GM21381 (cell line): ENCODE results near the gene FRRS1L.
A peak's percentile ranks its signal among the peaks of the same experiment; 100 is the strongest.
"Not testable (repeated sequence)": the region's sequence is repeated elsewhere in the genome, so short reads cannot be mapped to it uniquely, and the experiment has no call there.

Experiments
- ATAC-seq: cut with Tn5 transposase; IDR thresholded peaks from one replicate; pipeline ENCODE4 v1.9.1; 2021; ENCODE audit warnings: mild to moderate bottlenecking, moderate library complexity; ENCODE audit not compliant: unreplicated experiment

The FRRS1L gene

GRCh38 chr9:109134167-109134578 is 32.9 kb downstream of the FRRS1L start:
- no peak for ATAC-seq

- ATAC-seq: no peak
Observed at GRCh38 chr9:109133533-109133932, 33.5 kb downstream of the FRRS1L start.

GRCh38 chr9:109132567-109133021 is 34.5 kb downstream of the FRRS1L start:
- no peak for ATAC-seq

DNA sequence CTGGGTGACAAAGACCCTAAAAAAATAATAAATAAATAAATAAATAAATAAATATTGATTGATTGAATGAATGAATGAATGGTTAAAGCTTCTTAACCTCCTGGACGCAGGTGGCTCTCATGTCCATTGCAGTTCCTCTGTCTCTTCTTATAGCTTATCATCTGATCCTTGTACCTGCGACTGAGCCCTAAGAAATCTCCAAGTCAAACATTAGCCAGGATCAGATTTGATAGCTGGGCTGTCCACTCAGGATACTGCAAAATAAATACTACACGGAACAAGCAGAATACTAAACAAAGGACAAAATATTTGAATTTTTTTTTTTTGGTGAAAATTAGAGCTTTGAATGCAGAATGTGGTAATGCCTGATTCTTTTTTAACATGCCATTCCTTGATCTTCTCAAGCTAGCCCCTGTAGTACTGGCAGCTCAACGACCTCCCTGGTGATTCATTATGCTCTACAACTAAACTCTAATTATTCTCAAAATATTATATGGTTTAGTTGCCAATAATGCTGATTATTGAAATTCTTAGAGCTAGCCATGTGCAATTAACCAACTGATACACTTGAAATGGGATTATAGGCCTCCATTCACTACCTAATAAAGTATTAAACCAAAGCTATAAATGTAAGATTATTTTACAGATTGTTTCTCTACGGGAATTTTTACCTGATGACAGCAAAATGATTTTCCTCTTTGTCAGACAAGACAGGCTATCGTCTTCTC is 37.4 kb downstream of the FRRS1L start:
- no peak for ATAC-seq

DNA sequence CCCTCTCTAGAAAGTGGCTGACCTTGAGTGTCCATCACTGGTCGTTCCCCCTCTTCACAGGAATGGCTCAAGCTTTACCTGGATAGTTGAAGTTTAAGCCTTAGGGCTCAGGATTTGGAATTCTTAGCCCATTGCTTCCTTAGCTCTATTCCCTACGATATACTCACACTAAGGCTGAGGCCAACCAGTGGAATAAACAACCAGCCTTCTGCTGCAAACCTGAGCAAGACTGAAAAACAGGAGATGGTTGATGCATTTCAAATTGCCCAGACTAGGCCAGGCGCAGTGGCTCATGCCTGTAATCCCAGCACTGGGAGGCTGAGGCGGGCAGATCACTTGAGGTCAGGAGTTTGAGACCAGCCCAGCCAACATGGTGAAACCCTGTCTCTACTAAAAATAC is 40.4 kb downstream of the FRRS1L start:
- not testable (repeated sequence) for ATAC-seq

DNA sequence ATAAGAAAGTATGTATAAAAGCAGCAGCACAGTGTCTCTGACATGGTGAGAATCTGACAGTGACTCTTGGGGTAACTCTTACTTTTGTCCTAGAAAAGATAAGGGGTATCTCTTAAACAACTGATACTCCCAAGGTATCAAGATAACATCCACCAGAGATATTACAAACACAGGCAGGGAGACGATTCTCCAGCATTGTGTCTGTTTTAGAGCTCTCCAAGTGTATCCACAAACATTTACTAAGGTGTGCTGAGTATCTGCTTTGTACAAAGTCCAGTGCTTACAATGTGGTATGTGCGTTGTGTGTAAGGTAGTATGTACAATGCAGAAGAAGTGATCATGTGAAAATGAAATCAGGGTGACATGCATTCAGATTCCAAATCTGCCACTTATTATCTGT is 42.9 kb downstream of the FRRS1L start:
- no peak for ATAC-seq

DNA sequence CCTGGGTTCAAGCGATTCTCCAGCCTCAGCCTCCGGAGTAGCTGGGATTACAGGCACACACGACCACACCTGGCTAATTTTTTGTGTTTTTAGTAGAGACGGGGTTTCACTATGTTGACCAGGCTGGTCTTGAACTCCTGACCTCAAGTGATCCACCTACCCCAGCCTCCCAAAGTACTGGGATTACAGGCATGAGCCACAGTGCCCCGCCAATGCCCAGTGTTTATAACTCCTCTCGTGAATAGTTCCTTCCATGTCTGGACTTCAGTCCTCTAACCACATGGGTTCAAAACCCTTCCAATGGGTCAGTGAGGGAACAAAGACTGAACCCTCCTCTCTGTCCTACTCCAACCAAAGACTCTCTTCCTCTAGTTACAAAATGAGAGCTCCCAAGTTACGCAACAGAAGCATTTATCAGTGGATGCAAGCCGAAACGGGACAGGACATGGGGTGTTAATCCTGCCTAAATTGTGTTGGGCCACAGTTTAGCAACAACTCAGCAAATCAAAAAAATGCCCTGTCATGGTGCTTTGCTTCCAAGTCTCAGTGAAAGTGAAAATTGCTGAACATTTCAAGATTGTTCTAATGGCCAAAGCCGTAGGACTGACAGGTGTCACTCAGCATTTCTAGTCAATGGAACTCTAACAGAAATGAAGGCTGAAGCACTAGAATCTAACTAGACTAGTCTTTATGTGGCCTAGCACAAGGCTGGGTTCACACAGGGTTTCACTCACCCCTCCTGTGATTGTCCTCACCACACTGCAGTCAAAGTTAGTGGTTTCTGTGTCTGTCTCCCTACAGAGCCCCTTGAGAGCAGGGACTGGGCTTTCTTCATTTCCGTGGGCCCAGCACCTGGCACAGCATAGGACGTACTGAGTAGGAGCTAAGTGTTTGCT is 44.1 kb downstream of the FRRS1L start:
- ATAC-seq: no peak

DNA sequence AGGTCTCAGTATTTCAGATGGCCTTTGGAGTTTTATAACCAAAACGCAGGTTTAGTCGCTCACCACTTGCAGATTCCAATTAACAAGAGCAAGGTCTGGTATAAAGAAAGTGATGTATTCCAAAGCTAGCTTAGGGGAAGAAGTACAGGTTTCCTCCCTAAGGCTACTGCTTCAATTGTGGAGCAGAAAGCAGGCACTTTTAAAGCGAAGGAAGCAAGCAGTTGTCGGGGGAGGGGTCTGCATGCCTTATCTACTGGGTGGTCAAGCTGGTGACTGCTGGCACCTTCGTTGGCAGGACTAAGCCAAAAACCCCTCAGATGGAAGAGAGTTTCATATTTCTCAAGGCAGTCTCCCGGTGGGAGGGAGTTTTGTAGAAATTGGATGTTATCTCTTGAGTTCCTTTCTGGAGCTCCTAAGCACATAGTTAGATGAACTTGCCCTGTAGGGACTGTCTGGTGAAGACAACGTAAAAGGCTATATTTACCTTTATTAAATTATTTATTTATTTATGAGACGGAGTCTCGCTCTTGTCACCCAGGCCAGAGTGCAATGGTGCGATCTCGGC is 45.7 kb downstream of the FRRS1L start:
- ATAC-seq: no peak

GRCh38 chr9:109120204-109120789 is 46.8 kb downstream of the FRRS1L start:
- ATAC-seq: no peak

- ATAC-seq: peak; percentile 92
Observed at GRCh38 chr9:109119439-109120203, 47.4 kb downstream of the FRRS1L start, which contains the start of gene TMEM245. TMEM245 (minus strand) TSS chr9:109119947; CDS start chr9:109119913, 34 bp downstream.

GRCh38 chr9:109118808-109119438 is 48.1 kb downstream of the FRRS1L start:
- ATAC-seq: no peak

- no peak for ATAC-seq
Observed at GRCh38 chr9:109117856-109118807, 48.9 kb downstream of the FRRS1L start.

- no peak for ATAC-seq
Observed at GRCh38 chr9:109115931-109116526, 51.0 kb downstream of the FRRS1L start.

- no peak for ATAC-seq
Observed at GRCh38 chr9:109114670-109115069, 52.4 kb downstream of the FRRS1L start.

GRCh38 chr9:109113892-109114609 is 53.0 kb downstream of the FRRS1L start:
- no peak for ATAC-seq

- ATAC-seq: no peak
Observed at GRCh38 chr9:109113254-109113653, 53.8 kb downstream of the FRRS1L start.

GRCh38 chr9:109110329-109111021 is 56.6 kb downstream of the FRRS1L start:
- peak; percentile 72 for ATAC-seq
